Hepatocyte (in vitro differentiated cells): ENCODE measurements around the gene HESX1. TPM values are rescaled to one million over a fixed set of nuclear protein-coding genes. Genes with fewer than 3 reads are reported as not detected.

ENCODE experiments used
- DNase-seq: peaks from one replicate; pipeline ENCODE4 v3.0.0-alpha.2; 2016; ENCODE audit warnings: low spot score
- H2AFZ ChIP-seq: fragments of 200-600 bp; sonication (generic); 2 replicates; pipeline ENCODE4 v1.6.0; 2016; ENCODE audit warnings: antibody characterized with exemption, mild to moderate bottlenecking
- H3K27ac ChIP-seq: fragments of 200-600 bp; sonication (generic); 2 replicates; pipeline ENCODE4 v1.5.1; 2016; ENCODE audit warnings: mild to moderate bottlenecking
- H3K27me3 ChIP-seq: fragments of 200-600 bp; sonication (generic); 2 replicates; pipeline ENCODE4 v1.6.1; 2016
- H3K36me3 ChIP-seq: fragments of 200-600 bp; sonication (generic); replicated peaks from 2 replicates; pipeline ENCODE4 v1.5.1; 2016; ENCODE audit warnings: low read depth; ENCODE audit not compliant: insufficient read depth
- H3K4me1 ChIP-seq: fragments of 200-600 bp; sonication (generic); 2 replicates; pipeline ENCODE4 v1.5.1; 2016; ENCODE audit warnings: mild to moderate bottlenecking, moderate library complexity; ENCODE audit not compliant: insufficient read depth
- H3K4me2 ChIP-seq: fragments of 200-600 bp; sonication (generic); 2 replicates; pipeline ENCODE4 v1.6.0; 2016
- H3K4me3 ChIP-seq: fragments of 200-600 bp; sonication (generic); 2 replicates; pipeline ENCODE4 v1.5.1; 2016; ENCODE audit warnings: mild to moderate bottlenecking
- H3K79me2 ChIP-seq: fragments of 200-600 bp; sonication (generic); 2 replicates; pipeline ENCODE4 v1.6.0; 2017; ENCODE audit warnings: mild to moderate bottlenecking
- H3K9me2 ChIP-seq: fragments of 200-600 bp; sonication (generic); replicated peaks from 2 replicates; pipeline ENCODE4 v1.6.0; 2017; ENCODE audit warnings: mild to moderate bottlenecking; ENCODE audit not compliant: insufficient read depth
- H3K9me3 ChIP-seq: fragments of 200-600 bp; sonication (generic); 2 replicates; pipeline ENCODE4 v1.5.1; 2016; ENCODE audit warnings: low read depth, mild to moderate bottlenecking
- H4K20me1 ChIP-seq: fragments of 200-600 bp; sonication (generic); 2 replicates; pipeline ENCODE4 v1.6.0; 2016; ENCODE audit warnings: mild to moderate bottlenecking; ENCODE audit not compliant: insufficient read depth, poor library complexity, severe bottlenecking
- CTCF ChIP-seq: fragments of 200-600 bp; sonication (generic); IDR thresholded peaks from 2 replicates; pipeline ENCODE4 v1.5.1; 2016; ENCODE audit warnings: antibody characterized with exemption, mild to moderate bottlenecking; ENCODE audit not compliant: poor library complexity
- EZH2 ChIP-seq: fragments of 200-600 bp; sonication (generic); IDR thresholded peaks from 2 replicates; pipeline ENCODE4 v1.6.1; 2016; ENCODE audit warnings: antibody characterized with exemption, mild to moderate bottlenecking, borderline replicate concordance
- EZH2phosphoT487 ChIP-seq: fragments of 200-600 bp; sonication (generic); IDR thresholded peaks from one replicate; pipeline ENCODE4 v1.6.1; 2018; ENCODE audit warnings: antibody characterized with exemption, mild to moderate bottlenecking, low read depth, moderate library complexity; ENCODE audit not compliant: unreplicated experiment, severe bottlenecking
- WGBS: methylation state at CpG from one replicate; pipeline ENCODE4 v1.1.6; 2016; ENCODE audit warnings: low lambda C conversion rate; ENCODE audit errors: missing lambda C conversion rate; 5-methylcytosine and 5-hydroxymethylcytosine counted together
- polyA plus RNA-seq: library from polyadenylated mRNA; unstranded; fragments of >200 nt; fragmentation: Nextera tagmentation; extraction: Ambion mirVana; gene quantifications from 2 replicates; pipeline ENCODE4 v1.2.1, GENCODE V29; 2016
- total RNA-seq: library from RNA; depleted of rRNA; stranded (reverse); fragments of >200 nt; gene quantifications from 2 replicates; pipeline ENCODE4 v1.2.3, GENCODE V29; 2014

Gene HESX1
- total and polyA plus RNA-seq, 2 experiments from 2014 or later: 0.85 to 1.3 TPM

- H3K36me3 ChIP-seq: no peaks in the 10 kb centered on the region
- H3K27ac ChIP-seq: no peak overlapping the region
- H4K20me1 ChIP-seq: no peaks in the 10 kb centered on the region
- H3K9me3 ChIP-seq: no peaks in the 10 kb centered on the region
- no peaks in the 10 kb centered on the region for H3K27me3 ChIP-seq
- H3K9me2 ChIP-seq: no peaks in the 10 kb centered on the region
- DNase-seq: no peak
- H3K79me2 ChIP-seq: peaks cover 29% of the 10 kb centered on the region
- no peak overlapping the region for H3K4me3 ChIP-seq
- peaks cover 25% of the 10 kb centered on the region for H3K4me1 ChIP-seq
- H3K4me2 ChIP-seq: no peak overlapping the region
- no peak overlapping the region for H2AFZ ChIP-seq
- no peak for TF ChIP-seq EZH2phosphoT487
- no peak for TF ChIP-seq CTCF
- 85% methylated on average over 3 of the region's 3 CpGs for WGBS
These were observed 44.5 kb downstream of the HESX1 start for GRCh38 chr3:57155310-57155643.

GRCh38 chr3:57154470-57155309 is 45.1 kb downstream of the HESX1 start:
- Histone ChIP-seq H3K9me3 (no peaks in the 10 kb centered on the region), H3K79me2 (peaks cover 29% of the 10 kb centered on the region), H3K4me3 (no peak overlapping the region), H3K36me3 (no peaks in the 10 kb centered on the region), H2AFZ (no peak overlapping the region), H3K4me2 (no peak overlapping the region), H4K20me1 (no peaks in the 10 kb centered on the region), H3K27me3 (no peaks in the 10 kb centered on the region), H3K9me2 (no peaks in the 10 kb centered on the region), H3K27ac (no peak overlapping the region), H3K4me1 (peaks cover 19% of the 10 kb centered on the region)
- DNase-seq: no peak
- WGBS: 71% methylated on average over 15 of the region's 15 CpGs
- no peak for TF ChIP-seq EZH2
- no peak for TF ChIP-seq CTCF
- no peak for TF ChIP-seq EZH2phosphoT487

- no peaks in the 10 kb centered on the region for H3K9me3 ChIP-seq
- no peaks in the 10 kb centered on the region for H3K36me3 ChIP-seq
- H3K27ac ChIP-seq: peak overlapping the region; percentile 0
- H3K79me2 ChIP-seq: peaks cover 29% of the 10 kb centered on the region
- no peak overlapping the region for H3K4me3 ChIP-seq
- 65% methylated on average over 19 of the region's 19 CpGs for WGBS
- H3K4me1 ChIP-seq: peaks cover 11% of the 10 kb centered on the region
- no peak for DNase-seq
- no peaks in the 10 kb centered on the region for H4K20me1 ChIP-seq
- H3K27me3 ChIP-seq: no peaks in the 10 kb centered on the region
- no peaks in the 10 kb centered on the region for H3K9me2 ChIP-seq
- TF ChIP-seq CTCF: no peak
- no peak for TF ChIP-seq EZH2phosphoT487
- TF ChIP-seq EZH2: no peak
- peak overlapping the region; percentile 19 for H3K4me2 ChIP-seq
- no peak overlapping the region for H2AFZ ChIP-seq
These were observed 47.3 kb downstream of the HESX1 start for GRCh38 chr3:57152151-57153143.
